ENCODE results near the gene RPS6KA2.

RPS6KA2 gene

DNA sequence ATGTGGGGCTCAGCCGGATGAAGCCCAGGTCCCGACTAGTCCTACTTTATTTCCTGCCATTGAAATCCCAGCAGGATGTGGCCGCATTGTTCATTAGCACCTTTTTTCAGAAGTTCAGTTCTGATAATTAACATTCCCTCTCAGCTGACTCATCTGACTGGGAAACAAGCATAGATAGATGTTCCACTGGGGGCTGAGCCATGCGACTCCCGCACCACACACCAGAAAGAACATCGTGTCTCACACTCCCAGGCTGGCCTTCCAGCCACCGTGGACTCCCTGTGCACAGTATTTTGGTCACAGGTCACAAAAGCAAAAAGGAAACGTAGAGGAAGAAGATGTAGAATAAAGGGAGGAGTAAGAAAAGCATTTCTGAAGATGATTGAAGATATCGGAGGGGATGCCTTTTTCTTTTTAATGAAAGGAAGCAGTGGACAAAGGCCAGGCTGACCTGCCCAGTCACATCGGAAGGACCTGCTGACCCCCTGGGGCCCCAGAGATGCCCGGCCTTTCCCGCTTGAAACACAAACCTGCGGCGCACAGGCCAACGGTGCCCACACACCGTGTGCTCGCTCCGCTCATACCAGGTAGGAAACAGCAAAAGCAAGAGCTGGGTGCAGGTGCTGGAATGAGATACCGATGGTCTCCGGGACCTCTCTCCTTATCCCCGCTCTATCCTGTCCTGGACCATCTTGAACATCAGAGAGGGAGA is 11.8 kb downstream of the RPS6KA2 start:
- no peak for DNase-seq (ENCODE audit: low spot score)

GRCh38 chr6:166614589-166614988 is 12.5 kb downstream of the RPS6KA2 start:
- DNase-seq (ENCODE audit: low spot score), result no peak

GRCh38 chr6:166614171-166614583 is 12.9 kb downstream of the RPS6KA2 start:
- DNase-seq (ENCODE audit: low spot score), result no peak

- no peak for DNase-seq (ENCODE audit: low spot score)
Measured at GRCh38 chr6:166613027-166613426, 14.0 kb downstream of the RPS6KA2 start.

DNA sequence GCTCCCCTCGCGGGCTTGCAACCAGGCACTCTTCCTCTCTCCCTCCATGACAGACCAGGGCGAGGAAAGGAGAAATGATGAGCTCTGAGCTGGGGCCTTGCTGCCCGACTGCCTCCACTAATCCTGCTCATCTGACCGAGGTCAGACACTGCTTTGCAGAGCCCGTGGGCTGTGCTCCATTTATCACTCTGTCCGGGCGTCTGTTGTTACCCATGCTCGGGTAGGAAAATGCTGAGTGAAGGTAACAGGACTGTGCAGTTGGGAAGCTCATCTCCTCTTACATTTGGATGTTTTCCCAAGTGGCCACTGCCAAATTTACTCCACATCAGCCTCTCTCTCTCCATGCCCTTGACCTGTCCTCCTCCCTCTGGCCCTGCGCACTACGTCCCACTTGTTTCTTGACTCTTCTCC is 14.6 kb downstream of the RPS6KA2 start:
- DNase-seq (ENCODE audit: low spot score), result no peak

- no peak for DNase-seq (ENCODE audit: low spot score)
Measured at GRCh38 chr6:166611631-166612030, 15.4 kb downstream of the RPS6KA2 start.

GRCh38 chr6:166610069-166610468 is 17.0 kb downstream of the RPS6KA2 start:
- DNase-seq (ENCODE audit: low spot score), result no peak

- DNase-seq (ENCODE audit: low spot score), result no peak
Measured at GRCh38 chr6:166608774-166609173, 18.3 kb downstream of the RPS6KA2 start.

DNA sequence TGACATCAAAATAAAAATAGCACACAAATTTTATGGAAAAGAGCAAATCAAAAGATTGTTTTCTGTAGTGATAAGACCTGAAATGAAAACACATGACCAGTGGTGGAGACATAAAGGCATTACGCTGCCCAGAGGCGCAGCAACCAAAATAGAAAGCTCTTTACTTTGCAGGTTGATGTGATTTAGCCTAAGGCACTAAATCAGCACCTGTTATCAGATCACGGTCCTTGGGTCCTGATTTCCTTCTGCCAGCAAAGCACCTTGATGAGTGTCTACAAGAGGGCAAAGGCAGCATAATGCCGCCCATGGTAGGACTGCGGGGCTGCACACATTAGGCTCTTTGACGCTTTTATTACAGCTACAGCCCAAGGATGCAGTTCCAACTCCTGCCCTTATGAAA is 21.3 kb downstream of the RPS6KA2 start:
- no peak for DNase-seq (ENCODE audit: low spot score)

DNA sequence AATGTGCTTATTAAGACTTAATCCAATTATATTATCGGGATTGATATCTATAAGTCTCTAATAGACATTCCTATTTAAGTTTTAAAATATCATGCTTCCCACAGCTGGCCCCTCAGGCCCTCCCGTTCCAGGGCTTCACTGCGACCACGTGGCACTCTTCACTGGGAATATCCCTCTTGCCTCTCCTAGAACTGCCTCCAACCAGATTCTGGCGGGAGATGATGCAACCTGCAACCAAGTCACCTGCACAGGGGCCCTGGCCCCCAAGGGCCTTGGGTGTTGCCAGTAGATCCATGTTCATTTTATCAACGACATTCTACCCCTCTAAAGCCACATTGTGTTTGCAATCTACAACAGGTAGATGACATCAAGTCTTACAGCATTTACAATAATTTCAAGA is 22.1 kb downstream of the RPS6KA2 start:
- DNase-seq (ENCODE audit: low spot score), result no peak

GRCh38 chr6:166604328-166604727 is 22.7 kb downstream of the RPS6KA2 start:
- no peak for DNase-seq (ENCODE audit: low spot score)

- DNase-seq (ENCODE audit: low spot score), result no peak
Measured at GRCh38 chr6:166603043-166603690, 23.9 kb downstream of the RPS6KA2 start.

- no peak for DNase-seq (ENCODE audit: low spot score)
Measured at GRCh38 chr6:166601956-166602355, 25.1 kb downstream of the RPS6KA2 start.

GRCh38 chr6:166600931-166601330 is 26.1 kb downstream of the RPS6KA2 start:
- DNase-seq (ENCODE audit: low spot score), result no peak

- DNase-seq (ENCODE audit: low spot score), result no peak
Measured at GRCh38 chr6:166599205-166599604, 27.8 kb downstream of the RPS6KA2 start.

DNA sequence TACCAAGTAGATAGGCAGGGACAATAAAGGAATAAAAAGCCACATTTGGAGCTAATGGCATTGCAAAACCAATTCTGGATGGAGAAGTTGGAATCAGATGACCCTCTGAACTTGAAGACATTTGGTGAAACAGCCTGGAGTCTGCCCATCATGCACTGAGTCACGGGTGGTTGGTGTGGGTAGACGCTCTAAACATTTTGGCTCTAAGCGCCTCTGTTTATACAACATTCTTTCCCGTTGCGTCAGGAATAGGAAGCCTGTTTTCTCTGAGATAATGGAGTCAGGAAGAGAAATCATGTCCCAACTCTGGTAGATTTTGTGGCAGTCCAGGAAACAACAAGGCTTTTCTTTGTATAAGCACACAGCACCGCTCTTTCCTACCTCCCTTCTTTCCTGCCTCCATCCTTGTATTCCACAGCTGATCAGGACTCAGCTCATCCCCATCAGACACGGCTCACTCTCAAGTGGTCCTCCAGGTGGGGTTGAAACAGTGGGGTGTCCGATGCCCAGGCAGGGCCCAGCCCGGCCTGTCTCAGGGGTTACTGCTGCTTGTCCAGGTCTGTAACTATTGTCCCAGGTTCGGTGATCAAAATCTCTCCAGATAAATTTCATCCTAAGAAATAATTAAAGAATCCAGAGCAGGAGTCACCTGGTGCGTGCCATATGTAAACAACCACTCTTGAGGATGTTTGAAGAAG is 28.5 kb downstream of the RPS6KA2 start:
- no peak for DNase-seq (ENCODE audit: low spot score)

- no peak for DNase-seq (ENCODE audit: low spot score)
Measured at GRCh38 chr6:166597711-166598440, 29.2 kb downstream of the RPS6KA2 start.

DNA sequence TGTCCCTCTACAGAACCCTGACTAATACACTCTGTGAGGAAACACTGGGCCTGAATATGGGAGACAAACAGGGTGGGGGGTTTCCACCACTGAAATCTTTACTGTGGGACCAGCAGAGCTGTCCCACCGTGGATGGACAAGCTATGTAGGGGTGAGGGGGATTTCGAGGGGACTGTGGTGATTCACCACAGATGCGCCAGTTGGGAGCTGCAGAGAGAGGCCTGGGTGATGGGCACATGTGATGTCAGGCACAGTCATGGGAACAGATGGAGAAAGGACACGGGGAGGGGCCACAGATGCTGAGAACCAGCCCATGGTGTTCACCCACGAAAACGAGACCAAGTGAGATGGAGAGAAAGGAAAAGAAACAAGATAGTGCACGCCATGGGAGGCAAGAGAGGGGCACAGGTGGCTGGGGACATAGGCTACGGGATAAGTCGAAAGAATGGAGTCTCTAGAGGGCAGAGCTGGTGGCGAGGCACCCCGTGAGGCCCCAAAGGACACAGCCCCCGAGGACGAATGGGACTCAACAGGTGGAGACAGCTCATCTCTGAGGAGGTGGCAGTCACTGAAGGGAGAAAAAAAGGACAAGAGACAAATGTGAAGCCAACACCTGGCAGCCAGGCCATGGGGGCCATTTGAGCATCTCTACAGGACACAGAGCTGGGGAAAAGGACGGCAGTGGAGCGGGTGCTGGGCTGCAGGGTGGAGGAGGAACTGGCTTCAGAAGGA is 30.1 kb downstream of the RPS6KA2 start:
- DNase-seq (ENCODE audit: low spot score), result no peak

- DNase-seq (ENCODE audit: low spot score), result no peak
Measured at GRCh38 chr6:166595949-166596348, 31.1 kb downstream of the RPS6KA2 start.

DNA sequence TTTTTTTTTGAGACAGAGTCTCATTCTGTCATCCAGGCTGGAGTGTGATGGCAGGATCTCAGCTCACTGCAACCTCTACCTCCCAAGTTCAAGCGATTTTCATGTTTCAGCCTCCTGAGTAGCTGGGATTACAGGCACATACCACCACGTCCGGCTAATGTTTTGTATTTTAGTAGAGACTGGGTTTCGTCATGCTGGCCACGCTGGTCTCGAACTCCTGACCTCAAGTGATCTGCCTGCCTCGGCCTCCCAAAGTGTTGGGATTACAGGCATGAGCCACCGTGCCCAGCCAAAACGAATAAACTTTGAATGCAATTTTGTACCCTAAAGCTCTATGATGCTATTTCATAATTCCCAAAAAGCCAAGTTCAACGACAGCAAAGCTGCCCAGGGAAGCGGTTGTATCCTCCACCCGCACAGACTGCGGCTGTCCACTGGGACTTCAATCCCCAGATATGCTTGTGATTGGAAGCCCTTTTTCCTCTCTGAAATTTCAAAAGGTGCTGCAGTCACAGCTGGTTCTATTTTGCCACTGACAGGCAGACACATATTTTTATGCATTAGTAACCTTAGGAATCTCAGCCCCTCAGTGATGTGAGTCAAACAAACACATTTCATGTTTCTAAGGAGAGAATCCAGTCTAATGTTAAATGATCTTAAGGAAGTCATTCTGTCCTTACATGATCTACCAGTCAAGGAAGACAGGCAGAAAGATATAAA is 31.8 kb downstream of the RPS6KA2 start:
- DNase-seq (ENCODE audit: low spot score), result no peak

DNA sequence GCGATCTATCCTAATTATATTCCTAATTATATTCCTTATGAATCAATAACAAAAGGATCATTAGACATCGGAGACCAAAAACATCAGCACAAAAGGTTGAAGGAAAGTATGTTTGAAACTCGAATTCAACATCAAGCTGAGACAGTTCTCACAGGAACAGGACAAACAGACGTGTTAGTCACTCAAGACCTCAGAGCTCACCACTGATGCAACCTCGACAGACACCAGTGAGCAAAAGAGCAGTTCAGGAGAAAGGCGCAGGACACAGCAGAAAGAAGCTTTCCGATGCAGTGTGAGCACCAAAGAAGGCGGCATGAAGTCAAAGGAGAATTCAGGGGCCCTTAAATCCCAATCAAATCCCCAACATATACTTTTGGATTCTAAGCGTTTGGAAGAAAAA is 34.2 kb downstream of the RPS6KA2 start:
- no peak for DNase-seq (ENCODE audit: low spot score)

Data from NAMALWA (cell line).